GM12872 (cell line): ENCODE results near the gene TBR1.

Source experiments
- CTCF ChIP-seq: IDR thresholded peaks from 3 replicates; pipeline ENCODE4 v1.5.1; 2011; ENCODE audit warnings: low read depth, mild to moderate bottlenecking, low read length, moderate library complexity; ENCODE audit not compliant: insufficient read depth

The TBR1 gene

GRCh38 chr2:161379740-161380139 lies 36.4 kb upstream of the TBR1 start:
- no peak for TF ChIP-seq CTCF

DNA sequence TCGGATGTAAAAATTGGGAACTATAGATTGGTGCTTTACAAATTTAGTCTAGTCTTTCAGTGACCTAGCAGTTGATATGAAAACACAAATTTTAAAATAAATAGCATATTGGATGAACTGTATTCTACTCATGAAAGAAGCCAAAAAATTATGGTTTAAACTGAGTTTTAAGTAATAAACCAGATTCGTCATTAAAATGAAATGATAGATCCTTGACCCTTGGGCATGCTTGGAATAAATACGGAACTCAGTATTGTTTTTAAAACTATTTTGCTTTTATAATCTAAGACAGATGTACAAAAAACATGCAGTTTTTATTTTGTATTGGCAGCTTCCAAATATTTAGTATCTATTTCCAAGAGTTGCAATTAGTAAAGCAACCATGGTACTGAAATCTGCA lies 34.6 kb upstream of the TBR1 start:
- no peak for TF ChIP-seq CTCF

GRCh38 chr2:161382747-161383146 lies 33.4 kb upstream of the TBR1 start:
- no peak for TF ChIP-seq CTCF

- no peak for TF ChIP-seq CTCF
Observed at GRCh38 chr2:161384864-161385263, 31.2 kb upstream of the TBR1 start.

DNA sequence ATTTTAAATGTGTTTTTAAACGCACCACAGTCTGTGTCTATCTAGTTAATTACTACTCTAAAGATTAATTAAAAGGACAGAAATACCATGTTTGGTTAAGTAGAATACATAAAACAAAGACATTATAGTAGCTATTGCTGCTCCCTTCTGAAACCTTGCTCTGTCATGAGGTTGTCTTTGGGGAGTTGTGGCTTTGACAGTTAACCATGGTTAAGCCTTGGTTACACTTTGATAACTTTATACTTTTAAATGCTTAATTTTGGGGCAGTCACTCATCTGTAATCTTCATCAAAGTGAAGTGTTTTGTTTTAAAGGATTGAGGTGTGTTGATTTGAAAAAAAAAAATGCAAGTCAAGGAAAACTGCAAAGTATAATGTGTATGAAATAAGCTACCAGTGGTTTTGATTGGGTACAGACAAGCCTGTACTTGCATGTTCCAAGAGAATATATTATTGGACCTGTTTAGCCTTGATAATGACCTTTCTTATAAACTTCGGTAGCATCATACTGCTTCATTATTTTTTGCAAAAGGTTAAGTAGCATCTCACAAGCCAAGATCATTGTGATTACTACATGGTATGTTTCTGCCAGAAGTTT lies 29.8 kb upstream of the TBR1 start:
- no peak for TF ChIP-seq CTCF

- no peak for TF ChIP-seq CTCF
Observed at GRCh38 chr2:161388146-161388779, 27.8 kb upstream of the TBR1 start.

- no peak for TF ChIP-seq CTCF
Observed at GRCh38 chr2:161391737-161392506, 24.2 kb upstream of the TBR1 start.
